GM19397 (cell line): ENCODE results near the gene ATP8A2.
"Not testable (repeated sequence)": the region's sequence is repeated elsewhere in the genome, so short reads cannot be mapped to it uniquely, and the experiment has no call there.

Experiments used
- ATAC-seq: cut with Tn5 transposase; IDR thresholded peaks from one replicate; pipeline ENCODE4 v1.9.1; 2021; ENCODE audit warnings: mild to moderate bottlenecking, moderate library complexity; ENCODE audit not compliant: unreplicated experiment

The ATP8A2 gene

DNA sequence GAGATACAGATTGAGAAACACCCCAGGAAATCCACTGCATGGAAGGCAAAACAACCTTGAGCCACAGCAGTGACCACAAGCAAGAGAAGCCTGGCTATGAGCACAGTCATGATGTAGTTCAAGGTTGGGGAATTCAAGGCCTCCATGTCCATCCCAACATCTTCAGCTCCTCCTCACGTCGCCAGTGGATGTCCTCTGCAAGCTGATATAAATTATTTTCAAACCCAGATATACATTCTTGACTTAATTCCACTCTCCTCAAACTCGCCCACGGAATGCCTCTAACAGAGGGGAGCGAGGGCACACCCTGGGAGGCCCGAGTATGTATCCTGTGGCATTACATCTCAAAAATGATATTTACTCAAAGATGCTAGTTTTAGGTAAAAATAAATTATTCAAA, 574.5 kb downstream of the ATP8A2 start:
- no peak for ATAC-seq

- no peak for ATAC-seq
These were observed 577.1 kb downstream of the ATP8A2 start for GRCh38 chr13:25948910-25949309.

DNA sequence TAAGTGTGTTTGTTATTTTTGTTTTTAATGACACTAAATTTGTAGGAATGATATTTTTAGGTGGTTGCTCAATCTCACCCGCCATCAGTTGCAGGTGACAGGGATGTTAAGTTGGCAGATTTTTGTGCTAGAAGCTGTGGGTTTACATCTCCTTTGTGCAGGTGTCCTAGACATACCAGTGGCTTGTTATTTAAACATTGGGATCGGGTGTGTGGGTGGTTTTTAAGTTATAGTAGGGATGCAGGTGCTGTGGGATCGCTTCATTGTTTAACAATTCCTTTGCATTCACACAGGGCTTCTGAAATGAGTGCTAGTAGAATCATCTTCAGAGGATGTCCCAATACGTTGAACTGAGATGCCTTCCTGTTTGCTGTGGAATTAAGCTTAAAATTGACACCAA, 580.1 kb downstream of the ATP8A2 start:
- ATAC-seq = no peak

DNA sequence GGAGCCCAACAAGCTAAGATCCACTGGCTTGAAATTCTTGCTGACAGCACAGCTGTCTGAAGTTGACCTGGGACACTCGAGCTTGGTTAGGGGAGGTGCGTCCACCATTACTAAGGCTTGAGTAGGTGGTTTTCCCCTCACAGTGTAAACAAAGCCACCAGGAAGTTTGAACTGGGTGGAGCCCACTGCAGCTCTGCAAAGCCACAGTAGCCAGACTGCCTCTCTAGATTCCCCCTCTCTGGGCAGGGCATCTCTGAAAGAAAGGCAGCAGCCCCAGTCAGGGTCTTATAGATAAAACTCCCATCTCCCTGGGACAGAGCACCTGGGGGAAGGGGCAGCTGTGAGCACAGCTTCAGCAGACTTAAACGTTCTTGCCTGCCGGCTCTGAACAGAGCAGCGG, 582.3 kb downstream of the ATP8A2 start:
- not testable (repeated sequence) for ATAC-seq

DNA sequence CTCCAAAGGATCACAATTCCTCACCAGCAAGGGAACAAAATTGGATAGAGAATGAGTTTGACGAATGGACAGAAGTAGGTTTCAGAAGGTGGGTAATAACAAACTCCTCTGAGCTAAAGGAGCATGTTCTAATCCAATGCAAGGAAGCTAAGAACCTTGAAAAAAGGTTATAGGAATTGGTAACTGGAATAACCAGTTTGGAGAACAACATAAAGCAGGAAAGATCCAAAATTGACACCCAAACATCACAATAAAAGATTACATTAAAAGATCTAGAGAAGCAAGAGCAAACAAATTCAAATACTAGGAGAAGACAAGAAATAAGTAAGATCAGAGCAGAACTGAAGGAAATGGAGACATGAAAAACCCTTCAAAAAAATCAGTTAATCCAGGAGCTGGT, 583.2 kb downstream of the ATP8A2 start:
- not testable (repeated sequence) for ATAC-seq

GRCh38 chr13:25958986-25959385, 587.2 kb downstream of the ATP8A2 start:
- no peak for ATAC-seq

- ATAC-seq = no peak
These were observed 589.5 kb downstream of the ATP8A2 start for GRCh38 chr13:25961294-25961693.

DNA sequence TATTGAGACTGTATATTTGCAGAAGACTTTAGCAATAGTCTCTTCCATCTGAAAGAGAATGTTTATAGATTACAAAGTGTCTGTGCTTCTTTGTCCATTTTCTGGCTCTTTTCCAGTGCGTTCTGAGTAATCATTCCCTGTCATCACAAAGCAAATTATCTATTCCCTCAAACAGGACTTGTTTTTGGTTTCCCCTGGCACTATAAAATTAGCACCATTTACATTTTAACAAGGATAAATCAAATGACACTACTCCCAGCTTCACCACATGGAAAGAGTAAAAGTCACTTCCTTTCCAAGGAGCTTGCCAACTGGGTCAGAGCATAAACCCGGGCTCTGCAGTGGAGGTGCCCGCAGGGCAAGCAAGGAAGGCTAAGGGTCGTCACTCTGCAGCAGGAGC, 591.9 kb downstream of the ATP8A2 start:
- no peak for ATAC-seq

DNA sequence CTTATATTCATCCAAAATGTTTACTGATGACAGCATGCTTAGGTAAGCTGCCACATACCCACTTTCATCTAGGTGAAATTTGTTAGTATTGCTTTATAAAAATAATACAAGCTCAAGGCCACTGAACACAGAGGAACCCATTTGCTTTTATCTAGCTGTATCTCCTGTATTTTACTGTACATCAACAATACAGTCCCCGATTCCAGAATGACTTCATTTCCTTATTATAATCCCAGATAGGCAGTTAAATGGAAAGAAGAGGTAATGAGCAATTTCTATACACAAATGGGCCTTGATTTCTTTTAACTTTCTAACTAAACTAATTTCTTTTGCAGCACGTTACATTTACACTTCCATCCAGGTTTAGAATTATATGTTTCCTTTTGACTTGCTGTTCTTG, 593.8 kb downstream of the ATP8A2 start:
- ATAC-seq = no peak

DNA sequence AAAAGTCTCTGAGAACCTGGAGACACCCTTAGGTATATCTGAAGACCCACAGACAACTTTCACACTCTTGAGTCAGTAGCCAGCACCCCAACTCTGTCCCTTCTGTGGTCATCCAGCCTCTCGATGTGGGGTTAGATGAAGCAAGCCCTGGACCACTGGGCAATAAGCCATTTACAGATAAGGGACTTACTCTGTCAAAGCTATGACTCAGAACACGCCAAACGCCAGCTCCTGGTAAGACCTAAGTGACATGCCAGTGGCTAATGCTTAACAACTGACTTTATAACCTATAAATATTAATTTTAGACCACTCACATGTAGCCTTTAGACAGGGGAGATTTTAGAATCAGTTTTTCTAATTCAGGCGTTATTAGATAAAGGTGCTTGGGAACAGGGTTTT, 594.3 kb downstream of the ATP8A2 start:
- no peak for ATAC-seq

DNA sequence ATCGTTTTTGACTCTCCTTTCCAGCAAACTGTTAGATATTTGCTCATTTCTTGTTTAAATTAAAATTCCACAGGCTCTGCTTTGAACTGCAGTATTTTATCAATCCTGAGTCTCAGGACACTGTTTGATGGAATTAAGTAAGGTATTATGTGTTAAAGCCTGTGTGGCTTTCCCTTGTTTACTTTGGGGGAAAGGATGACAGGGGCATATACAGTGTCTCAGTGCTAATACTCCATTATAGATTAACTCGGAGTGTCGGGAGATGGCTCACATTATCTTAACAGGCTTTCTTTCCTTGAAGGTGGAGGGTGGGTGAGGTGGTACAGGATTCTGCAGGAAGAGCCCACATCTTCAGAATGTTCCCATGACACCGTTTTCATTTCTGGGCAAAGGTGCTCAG, 595.4 kb downstream of the ATP8A2 start:
- ATAC-seq = no peak

DNA sequence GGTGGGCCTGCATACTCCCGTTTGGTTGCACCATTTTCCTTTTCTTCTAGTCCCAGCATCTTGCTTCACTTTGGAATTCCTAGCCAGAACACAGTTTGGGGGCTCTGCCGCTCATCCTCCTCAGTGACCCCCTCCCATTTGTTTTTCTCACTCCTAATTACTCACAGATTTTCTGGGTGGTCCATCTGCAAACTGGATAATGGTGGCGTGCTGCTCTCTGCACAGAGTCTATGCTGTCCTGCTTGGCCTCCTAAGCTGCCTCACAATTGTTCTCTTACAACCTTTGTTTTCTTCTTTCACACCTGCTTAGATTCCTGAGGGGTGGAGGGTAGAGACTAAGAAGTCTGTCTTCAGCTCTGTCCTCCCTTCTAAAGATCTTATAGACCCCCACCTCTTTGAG, 599.3 kb downstream of the ATP8A2 start:
- no peak for ATAC-seq

GRCh38 chr13:25971459-25972145, 599.8 kb downstream of the ATP8A2 start:
- no peak for ATAC-seq

GRCh38 chr13:25973085-25973484, 601.3 kb downstream of the ATP8A2 start:
- no peak for ATAC-seq

GRCh38 chr13:25973576-25973975, 601.8 kb downstream of the ATP8A2 start:
- no peak for ATAC-seq

GRCh38 chr13:25977216-25977615, 605.4 kb downstream of the ATP8A2 start:
- ATAC-seq = no peak

DNA sequence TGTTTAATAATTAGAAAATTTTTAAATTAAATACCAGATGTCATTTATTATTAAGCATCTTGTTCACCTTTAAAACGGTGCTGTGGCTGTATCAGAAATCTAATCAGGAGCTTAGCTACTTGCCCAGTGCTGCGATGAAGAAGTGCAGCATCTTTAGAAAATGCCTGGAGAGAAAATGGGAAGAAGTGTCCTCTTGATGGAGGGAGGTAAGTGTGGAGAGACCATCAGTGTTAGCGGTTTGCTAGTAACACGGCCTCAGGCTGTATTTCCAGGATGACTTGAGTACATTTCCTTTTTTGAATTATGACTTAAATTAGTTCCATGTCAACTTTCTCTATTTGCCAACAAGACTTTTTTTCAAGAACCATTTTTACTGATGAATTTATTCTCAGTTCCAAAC, 605.9 kb downstream of the ATP8A2 start:
- ATAC-seq = no peak

DNA sequence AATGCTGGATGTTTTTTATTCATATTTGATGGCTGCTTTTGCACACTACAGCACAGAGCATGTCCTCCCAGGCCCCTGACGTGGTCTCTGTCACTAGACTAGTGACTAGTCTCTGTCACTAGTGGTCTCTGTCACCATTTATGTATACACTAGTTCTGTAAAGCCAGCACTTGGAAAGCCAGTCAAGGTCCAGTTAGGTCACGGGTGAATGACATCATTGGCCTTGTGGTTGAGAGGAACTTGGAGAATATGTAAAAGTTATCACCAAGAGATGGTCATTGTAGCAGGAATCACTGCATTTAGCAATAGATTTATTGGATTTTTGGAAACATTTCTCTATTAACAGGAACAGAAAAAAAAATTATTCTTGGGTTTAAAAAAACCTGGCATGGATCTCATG, 607.2 kb downstream of the ATP8A2 start:
- no peak for ATAC-seq

GRCh38 chr13:25979371-25979770, 607.6 kb downstream of the ATP8A2 start:
- ATAC-seq = no peak

DNA sequence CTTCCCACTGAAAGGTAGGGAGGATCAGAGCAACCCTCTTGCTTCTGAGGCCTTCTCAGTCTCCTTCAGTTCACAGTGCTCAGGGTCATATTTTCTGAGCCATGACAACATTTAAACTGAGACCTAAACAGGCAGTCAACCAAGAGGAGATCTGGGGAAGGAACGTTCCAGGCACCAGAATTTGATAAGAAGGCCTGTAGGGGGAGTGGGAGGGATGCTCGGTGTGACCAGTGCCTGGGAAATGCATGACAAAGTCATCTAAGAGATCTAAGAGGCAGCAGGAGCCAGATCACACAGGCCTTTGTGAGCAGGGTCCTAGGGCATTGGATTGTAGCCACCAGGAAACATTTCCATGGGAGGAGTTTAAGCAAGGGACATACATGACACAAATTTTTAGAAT, 608.5 kb downstream of the ATP8A2 start:
- no peak for ATAC-seq

DNA sequence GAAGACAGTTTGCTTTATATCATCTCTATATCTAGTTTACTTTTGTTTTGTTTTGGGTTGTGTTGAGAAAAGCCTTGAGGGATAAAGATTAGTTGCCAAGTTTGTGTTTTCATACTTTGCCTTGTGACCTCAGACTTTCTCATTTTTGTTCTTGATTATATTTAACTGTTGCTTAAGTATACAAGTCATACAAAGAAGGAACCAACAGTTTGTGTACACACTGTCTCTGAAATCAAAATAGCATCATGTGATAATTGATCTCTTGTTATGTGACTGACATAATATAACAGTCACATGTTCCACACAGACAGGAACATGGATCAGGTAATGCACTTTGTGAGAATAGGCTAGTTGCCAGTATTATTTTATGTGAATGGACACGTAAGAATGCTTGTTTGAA, 609.3 kb downstream of the ATP8A2 start:
- no peak for ATAC-seq

- no peak for ATAC-seq
These were observed 611.1 kb downstream of the ATP8A2 start for GRCh38 chr13:25982907-25983306.

- no peak for ATAC-seq
These were observed 616.2 kb downstream of the ATP8A2 start for GRCh38 chr13:25987987-25988386.
